GM21717 (cell line): ENCODE data around the gene HLA-DRB5.
"Not testable (repeated sequence)": the region's sequence is repeated elsewhere in the genome, so short reads cannot be mapped to it uniquely, and the experiment has no call there.

Experiments used
- ATAC-seq: cut with Tn5 transposase; IDR thresholded peaks from one replicate; pipeline ENCODE4 v1.9.1; 2021; ENCODE audit warnings: mild to moderate bottlenecking, moderate library complexity; ENCODE audit not compliant: unreplicated experiment

Gene HLA-DRB5

DNA sequence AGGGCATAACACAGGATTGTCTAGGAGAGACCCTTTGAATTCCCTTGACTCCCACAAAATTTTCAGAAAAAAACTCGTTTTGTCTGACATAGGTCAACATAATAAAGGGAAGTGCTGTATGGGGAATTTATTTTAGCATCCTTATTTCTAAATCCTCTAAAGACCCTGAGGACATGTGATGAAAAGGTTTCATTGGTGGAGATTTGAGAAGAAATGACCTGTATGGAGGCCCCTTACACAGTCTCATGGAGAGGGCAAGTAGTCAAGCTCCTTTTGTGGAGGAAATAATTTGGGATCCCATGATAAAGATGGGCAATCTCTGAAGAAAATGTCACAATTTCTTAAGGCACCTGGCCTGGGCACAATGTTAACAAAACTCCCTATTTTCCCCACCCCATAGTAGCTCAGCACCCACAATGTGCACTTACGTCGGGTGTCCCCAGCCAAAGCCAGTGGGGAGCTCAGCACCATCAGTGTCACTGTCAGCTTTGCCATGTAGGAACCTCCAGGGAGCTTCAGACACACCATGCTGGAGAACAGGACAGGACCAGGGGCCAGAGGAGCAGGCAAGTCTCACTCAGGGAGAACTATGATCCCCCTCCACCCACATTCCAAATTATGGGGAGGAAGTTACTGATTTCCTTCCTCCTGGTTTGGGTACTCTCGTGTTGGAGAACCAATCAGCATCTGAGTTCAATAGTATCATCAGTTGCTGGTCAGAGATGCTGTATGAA, at the start of gene HLA-DRB5:
Gene HLA-DRB5, minus strand, starts transcription at position 591 of the 734 bp plus-strand sequence. Its CDS starts 63 bp downstream, at position 528.
- ATAC-seq: no peak

- ATAC-seq: no peak
Observed at GRCh38 chr6:32578962-32579361, 48.9 kb upstream of the HLA-DRB5 start.

- ATAC-seq: not testable (repeated sequence)
Observed at GRCh38 chr6:32577493-32577892, 47.4 kb upstream of the HLA-DRB5 start.

- ATAC-seq: no peak
Observed at GRCh38 chr6:32576250-32576649, 46.2 kb upstream of the HLA-DRB5 start.

GRCh38 chr6:32570363-32570905, 40.3 kb upstream of the HLA-DRB5 start:
- no peak for ATAC-seq

- no peak for ATAC-seq
Observed at GRCh38 chr6:32568561-32568960, 38.5 kb upstream of the HLA-DRB5 start.

DNA sequence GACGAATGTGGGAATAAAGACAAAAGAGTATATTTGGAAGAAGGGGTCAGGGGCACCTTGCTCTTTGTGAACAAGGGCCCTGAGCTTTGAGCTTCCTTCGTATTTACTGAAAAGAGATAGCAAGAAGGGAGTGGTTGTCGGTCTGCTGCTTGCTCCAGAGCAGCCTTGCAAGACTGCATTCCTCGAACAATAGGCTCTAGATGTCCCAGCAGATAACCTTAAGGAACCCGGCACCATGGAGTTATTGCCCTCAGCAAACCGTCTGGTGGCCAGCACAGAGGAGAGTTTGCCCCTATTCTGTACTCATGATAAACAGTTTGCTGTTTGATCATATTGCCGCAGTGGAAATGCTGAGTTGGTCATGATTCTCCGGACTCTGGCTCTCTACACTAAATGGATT, 36.9 kb upstream of the HLA-DRB5 start:
- ATAC-seq: no peak

GRCh38 chr6:32565511-32565910, 35.4 kb upstream of the HLA-DRB5 start:
- ATAC-seq: no peak

GRCh38 chr6:32562940-32563339, 32.9 kb upstream of the HLA-DRB5 start:
- no peak for ATAC-seq

- no peak for ATAC-seq
Observed at GRCh38 chr6:32559747-32560146, 29.7 kb upstream of the HLA-DRB5 start.

- no peak for ATAC-seq
Observed at GRCh38 chr6:32558426-32559057, 28.5 kb upstream of the HLA-DRB5 start.

DNA sequence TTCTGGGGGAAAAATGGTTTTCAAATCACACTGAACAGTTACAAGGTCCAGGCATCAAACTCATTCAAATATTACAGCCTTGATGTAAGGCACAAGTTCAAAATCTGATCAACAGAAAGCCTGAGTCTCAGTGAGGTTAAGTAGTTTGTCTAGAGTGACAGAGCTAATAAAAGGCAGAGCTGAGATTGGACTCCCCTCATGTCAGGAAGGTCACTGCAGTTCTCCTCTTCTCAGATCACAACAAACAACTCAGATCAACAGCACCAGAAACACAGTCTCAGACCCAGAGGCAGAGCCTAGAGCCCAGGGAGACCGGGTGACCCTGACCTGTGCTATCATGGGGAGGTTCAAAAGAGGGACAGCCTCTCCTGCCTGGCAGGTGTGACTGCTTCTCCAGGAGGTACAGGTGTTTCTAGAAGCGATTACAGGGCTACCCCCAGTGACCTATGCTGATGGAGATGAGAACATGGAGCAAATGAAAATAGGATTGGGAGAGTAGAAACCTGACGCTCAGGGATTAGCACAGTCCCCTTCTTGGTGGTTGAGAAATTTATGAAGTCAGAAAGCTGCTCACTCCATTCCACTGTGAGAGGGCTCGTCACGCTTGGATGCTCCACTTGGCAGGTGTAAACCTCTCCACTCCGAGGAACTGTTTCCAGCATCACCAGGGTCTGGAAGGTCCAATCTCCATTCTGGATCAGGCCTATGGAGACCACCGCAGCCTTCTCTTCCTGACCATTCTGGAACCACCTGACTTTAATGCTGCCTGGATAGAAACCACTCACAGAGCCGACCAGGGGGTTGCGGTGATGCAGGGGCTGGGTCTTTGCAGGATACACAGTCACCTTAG, 24.3 kb upstream of the HLA-DRB5 start:
- ATAC-seq: no peak

- ATAC-seq: no peak
Observed at GRCh38 chr6:32553037-32553742, 23.1 kb upstream of the HLA-DRB5 start.

- no peak for ATAC-seq
Observed at GRCh38 chr6:32551410-32551809, 21.3 kb upstream of the HLA-DRB5 start.

GRCh38 chr6:32539839-32540238, 9.8 kb upstream of the HLA-DRB5 start:
- ATAC-seq: no peak

- ATAC-seq: not testable (repeated sequence)
Observed at GRCh38 chr6:32530431-32530793, 325 bp upstream of the HLA-DRB5 start.

DNA sequence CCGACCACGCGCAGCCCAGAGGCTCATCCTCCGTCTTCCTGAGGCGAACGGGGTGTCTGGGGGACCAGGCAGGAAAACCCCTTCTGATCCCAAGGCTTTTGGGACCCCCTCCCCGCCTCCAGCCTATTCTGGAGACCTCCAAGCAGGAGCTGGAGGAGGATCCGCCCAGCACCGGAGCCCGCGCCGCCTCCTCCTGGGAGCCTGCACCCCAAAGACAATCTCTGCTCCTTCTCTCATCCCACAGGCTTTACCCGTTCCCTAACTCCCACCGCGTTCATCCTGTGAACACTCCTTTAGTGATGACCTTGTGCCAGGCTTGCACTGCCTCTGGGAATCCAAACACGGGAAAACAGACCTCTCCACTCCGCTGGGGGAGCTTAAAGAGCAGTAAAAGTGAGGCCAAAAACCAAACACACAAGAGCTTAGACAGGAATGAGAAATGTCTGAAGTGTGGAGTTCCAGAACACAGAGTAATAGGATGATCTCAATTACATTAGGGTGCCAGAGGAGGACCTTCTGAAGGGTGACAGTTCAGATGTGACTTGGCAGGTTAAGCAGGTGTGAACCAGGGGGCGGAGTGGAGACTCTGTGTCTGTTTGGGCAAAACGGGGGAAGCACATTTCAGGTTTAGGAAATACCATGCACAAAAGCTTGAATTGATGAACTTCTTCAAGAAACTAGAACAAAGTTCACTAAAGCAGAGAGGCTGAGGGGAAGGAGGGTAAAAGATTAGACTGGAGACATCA, 7.6 kb downstream of the HLA-DRB5 start:
- ATAC-seq: no peak

DNA sequence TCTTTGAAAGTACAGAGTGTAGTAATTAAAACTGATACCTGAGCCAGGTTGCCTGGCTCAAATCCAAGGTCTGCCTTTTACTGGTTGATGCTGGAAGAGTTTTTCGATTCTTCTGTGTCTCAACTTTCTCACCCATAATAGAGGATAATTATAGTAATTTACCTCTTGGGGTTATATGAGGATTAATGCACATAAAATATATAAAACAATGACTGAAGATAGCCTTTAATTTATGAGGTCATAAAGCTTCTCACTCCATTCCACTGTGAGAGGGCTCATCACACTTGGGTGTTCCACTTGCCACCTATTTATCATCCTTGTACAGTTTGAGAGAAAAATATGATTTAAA, 10.2 kb downstream of the HLA-DRB5 start:
- ATAC-seq: no peak

DNA sequence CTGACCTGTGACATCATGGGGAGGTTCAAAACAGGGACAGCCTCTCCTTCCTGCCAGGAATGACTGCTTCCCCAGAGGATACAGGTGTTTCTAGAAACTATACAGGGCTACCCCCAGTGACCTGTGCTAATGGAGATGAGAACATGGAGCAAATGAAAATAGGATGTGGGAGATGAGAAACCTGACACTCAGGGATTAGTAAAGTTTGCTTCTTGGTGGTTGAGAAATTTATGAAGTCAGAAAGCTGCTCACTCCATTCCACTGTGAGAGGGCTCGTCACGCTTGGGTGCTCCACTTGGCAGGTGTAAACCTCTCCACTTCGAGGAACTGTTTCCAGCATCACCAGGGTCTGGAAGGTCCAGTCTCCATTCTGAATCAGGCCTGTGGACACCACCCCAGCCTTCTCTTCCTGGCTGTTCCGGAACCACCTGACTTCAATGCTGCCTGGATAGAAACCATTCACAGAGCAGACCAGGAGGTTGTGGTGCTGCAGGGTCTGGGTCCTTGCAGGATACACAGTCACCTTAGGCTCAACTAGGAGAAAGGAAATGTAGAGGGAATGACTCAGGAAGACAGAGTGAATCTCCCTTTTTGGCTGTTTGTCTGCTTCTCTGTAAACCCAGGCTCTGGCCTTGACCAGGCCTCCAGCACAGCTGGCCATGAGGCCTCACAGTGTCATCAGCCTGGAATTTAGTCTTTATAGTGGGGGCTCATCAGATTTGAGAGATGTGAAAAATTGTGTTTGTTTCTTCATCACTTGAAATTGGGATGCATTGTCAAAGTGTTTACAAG, 10.8 kb downstream of the HLA-DRB5 start:
- no peak for ATAC-seq
